Measurements from ENCODE around the gene LTN1. TPM values are rescaled to one million over a fixed set of nuclear protein-coding genes. Genes with fewer than 3 reads are reported as not detected.

Gene LTN1
- total and polyA plus RNA-seq, 2 donors: 9.5 to 67.8 TPM

Other genes starting within 250 kb of the LTN1 start
- 17.9 TPM for gene RWDD2B, start 26.5 kb upstream of the LTN1 start, total RNA-seq
- gene RWDD2B, start 26.5 kb upstream of the LTN1 start, polyA plus RNA-seq: 17.2 TPM
- 55.3 TPM for gene USP16, start 31.8 kb upstream of the LTN1 start, total RNA-seq
- gene USP16, start 31.8 kb upstream of the LTN1 start, polyA plus RNA-seq: 29.6 TPM
- gene CCT8, start 80.8 kb upstream of the LTN1 start, total RNA-seq: 134 TPM
- gene CCT8, start 80.8 kb upstream of the LTN1 start, polyA plus RNA-seq: 95.4 TPM
- 13.5 TPM for gene MAP3K7CL, start 137.8 kb upstream of the LTN1 start, total RNA-seq
- gene MAP3K7CL, start 137.8 kb upstream of the LTN1 start, polyA plus RNA-seq: 4.4 TPM